GM12874 (cell line): ENCODE measurements around the gene ZNF638.

Experiments
- TF ChIP-seq, protein P1 (sequence below): IDR thresholded peaks from 2 replicates; pipeline ENCODE4 v1.5.1; 2011; ENCODE audit warnings: low read depth, mild to moderate bottlenecking, control low read depth, low read length, moderate library complexity; ENCODE audit not compliant: insufficient read depth

The ZNF638 gene

GRCh38 chr2:71467180-71467815 lies 135.7 kb downstream of the ZNF638 start:
- TF ChIP-seq, protein P1, sequence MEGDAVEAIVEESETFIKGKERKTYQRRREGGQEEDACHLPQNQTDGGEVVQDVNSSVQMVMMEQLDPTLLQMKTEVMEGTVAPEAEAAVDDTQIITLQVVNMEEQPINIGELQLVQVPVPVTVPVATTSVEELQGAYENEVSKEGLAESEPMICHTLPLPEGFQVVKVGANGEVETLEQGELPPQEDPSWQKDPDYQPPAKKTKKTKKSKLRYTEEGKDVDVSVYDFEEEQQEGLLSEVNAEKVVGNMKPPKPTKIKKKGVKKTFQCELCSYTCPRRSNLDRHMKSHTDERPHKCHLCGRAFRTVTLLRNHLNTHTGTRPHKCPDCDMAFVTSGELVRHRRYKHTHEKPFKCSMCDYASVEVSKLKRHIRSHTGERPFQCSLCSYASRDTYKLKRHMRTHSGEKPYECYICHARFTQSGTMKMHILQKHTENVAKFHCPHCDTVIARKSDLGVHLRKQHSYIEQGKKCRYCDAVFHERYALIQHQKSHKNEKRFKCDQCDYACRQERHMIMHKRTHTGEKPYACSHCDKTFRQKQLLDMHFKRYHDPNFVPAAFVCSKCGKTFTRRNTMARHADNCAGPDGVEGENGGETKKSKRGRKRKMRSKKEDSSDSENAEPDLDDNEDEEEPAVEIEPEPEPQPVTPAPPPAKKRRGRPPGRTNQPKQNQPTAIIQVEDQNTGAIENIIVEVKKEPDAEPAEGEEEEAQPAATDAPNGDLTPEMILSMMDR = no peak

DNA sequence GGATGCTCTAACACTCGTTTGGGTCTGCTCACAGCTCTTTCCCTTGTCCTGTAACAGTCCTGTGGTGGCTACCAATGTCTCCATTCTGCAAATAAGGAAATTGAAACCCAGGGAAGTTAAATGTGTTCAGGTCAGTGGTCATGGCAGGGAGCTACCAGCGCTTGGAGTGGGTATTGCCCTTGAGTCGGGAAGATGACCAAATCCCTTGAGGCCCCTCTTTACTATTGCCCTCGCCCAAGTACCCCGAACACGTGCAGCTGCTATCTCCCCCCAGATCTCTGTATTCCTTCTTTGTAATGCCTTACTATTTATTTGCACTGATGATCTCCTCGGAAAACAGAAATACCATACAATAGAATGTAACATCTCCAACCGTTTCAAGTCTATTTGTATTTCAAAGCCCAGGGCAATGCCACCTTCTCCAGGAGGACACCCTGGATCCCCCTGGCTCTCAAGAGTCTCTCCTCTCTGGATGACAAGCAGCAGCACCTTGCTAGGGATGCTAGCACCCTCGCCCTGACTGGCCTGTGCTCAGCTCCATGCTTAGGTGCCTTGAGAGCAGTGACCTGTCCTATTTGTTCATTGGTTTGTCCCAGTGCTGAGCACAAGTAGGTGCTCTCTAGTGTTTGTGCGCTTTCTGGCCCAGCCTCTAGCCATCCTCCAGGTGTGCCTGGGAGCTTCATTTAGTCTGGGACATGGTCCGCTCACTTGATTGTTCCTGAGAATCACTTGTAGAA lies 136.9 kb downstream of the ZNF638 start:
- TF ChIP-seq, protein P1 = no peak

- TF ChIP-seq, protein P1 = no peak
These were observed 138.1 kb downstream of the ZNF638 start for GRCh38 chr2:71469403-71470398.

- TF ChIP-seq, protein P1 = no peak
These were observed 139.7 kb downstream of the ZNF638 start for GRCh38 chr2:71471276-71471675.

DNA sequence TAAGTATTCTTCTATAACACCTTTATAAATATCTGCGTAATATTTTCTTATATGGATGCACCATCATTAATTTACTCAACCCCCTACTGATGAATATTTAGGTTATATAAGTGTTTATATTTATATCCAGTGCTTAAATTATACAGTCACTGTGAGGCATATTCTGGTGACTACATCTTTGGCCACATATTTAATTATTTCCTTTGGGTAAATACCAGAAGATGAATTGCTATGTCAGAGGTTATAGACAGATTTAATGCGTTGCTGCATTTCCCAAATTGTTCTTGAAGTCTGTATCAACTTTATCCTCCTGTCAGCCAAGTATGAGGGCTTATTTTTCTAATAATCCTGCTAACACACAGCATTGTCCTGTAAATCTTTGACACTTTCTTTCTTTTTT lies 140.4 kb downstream of the ZNF638 start:
- TF ChIP-seq, protein P1 = no peak

DNA sequence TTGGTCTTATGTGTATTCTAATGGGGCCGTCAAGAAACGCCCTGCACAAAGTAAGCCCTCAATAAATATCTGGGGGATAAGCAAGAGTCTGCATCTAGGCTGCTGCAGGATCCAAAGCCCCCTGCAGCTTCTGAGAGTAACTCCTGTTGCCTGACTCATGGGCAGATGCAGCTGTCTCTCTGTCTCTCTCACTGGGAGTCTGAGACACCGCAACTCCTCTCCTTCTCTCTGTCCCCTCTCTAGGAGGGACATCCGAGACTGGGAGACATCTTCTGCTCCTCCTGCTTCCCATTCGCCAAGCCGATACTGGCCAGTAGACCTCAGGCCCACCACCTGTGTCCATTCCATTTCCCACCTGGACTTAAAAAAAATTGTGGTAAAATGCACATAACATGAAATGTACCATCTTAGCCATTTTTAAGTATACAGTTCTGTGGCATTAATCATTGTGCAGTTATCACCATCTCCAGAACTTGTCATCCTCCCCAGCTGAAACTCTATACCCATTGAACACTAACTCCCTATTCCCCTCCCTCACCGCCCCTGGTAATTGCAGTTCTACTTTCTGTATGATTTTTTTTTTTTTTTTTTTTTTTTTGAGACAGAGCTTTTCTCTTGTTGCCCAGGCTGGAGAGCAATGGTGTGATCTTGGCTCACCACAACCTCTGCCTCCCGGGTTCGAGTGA lies 141.9 kb downstream of the ZNF638 start:
- TF ChIP-seq, protein P1 = no peak
